HEK293 (cell line): ENCODE measurements around the gene ZNF358.

ENCODE experiments used
- CTCF ChIP-seq: fragments of 450-650 bp; formaldehyde crosslinking; IDR thresholded peaks from 2 replicates; pipeline ENCODE4 v1.5.1; 2016; ENCODE audit warnings: missing biosample characterization, missing genetic modification characterization
- ZBTB20 ChIP-seq: fragments of 450-650 bp; formaldehyde crosslinking; IDR thresholded peaks from 2 replicates; pipeline ENCODE4 v1.5.1; 2016; ENCODE audit warnings: missing biosample characterization, missing genetic modification characterization
- ZNF133 ChIP-seq: fragments of 450-650 bp; formaldehyde crosslinking; IDR thresholded peaks from 2 replicates; pipeline ENCODE4 v1.5.1; 2016; ENCODE audit warnings: missing biosample characterization, missing genetic modification characterization
- ZNF24 ChIP-seq: fragments of 450-650 bp; formaldehyde crosslinking; IDR thresholded peaks from 2 replicates; pipeline ENCODE4 v1.5.1; 2016; ENCODE audit warnings: missing biosample characterization, missing genetic modification characterization
- ZNF426 ChIP-seq: fragments of 450-650 bp; formaldehyde crosslinking; IDR thresholded peaks from 2 replicates; pipeline ENCODE4 v1.5.1; 2017; ENCODE audit warnings: missing biosample characterization, missing genetic modification characterization, mild to moderate bottlenecking, inconsistent platforms, moderate library complexity
- ZNF510 ChIP-seq: fragments of 450-650 bp; formaldehyde crosslinking; IDR thresholded peaks from 2 replicates; pipeline ENCODE4 v1.5.1; 2018; ENCODE audit warnings: mild to moderate bottlenecking, missing genetic modification characterization, missing biosample characterization; ENCODE audit not compliant: insufficient replicate concordance
- ZNF544 ChIP-seq: fragments of 450-650 bp; formaldehyde crosslinking; IDR thresholded peaks from 2 replicates; pipeline ENCODE4 v1.5.0; 2017; ENCODE audit warnings: missing biosample characterization, missing genetic modification characterization
- ZNF747 ChIP-seq: fragments of 450-650 bp; formaldehyde crosslinking; IDR thresholded peaks from 2 replicates; pipeline ENCODE4 v1.5.1; 2016; ENCODE audit warnings: missing biosample characterization, missing genetic modification characterization
- TF ChIP-seq, protein P1 (sequence below): fragments of 450-650 bp; formaldehyde crosslinking; conservative IDR thresholded peaks from 2 replicates; pipeline ENCODE4 v1.5.1; 2016; ENCODE audit warnings: low read depth, missing biosample characterization, missing genetic modification characterization

DNA sequence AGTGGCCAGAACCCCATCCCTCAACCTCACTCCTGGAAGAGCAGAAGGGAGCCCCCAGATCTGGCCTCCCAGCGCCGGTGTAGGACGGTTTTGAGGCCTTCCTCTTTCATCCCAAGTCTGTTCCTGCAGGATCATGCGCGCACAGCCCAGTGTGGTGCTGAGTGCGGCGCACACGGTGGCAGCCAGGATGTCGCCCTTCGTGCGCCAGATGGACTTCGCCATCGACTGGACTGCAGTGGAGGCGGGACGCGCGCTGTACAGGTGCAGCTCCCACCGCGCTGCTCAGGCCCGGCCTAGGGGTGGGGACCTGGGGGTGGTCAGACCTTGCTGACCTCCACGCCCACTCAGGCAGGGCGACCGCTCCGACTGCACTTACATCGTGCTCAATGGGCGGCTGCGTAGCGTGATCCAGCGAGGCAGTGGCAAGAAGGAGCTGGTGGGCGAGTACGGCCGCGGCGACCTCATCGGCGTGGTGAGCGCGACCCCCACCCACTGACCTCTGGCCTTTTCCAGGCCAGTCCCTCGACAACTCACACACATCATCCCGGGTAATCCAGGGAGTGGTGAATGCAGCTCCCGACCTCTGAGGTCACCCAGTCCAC, 34.4 kb downstream of the ZNF358 start:
- TF ChIP-seq CTCF (tag by site-specific recombination) (no peak), ZNF133 (tag by site-specific recombination) (no peak), ZNF510 (tag by site-specific recombination) (no peak), ZNF544 (no peak), ZBTB20 (tag by site-specific recombination) (no peak), ZNF24 (tag by site-specific recombination) (no peak), ZNF426 (tag by site-specific recombination) (no peak), ZNF747 (tag by site-specific recombination) (no peak)
- TF ChIP-seq, protein P1, sequence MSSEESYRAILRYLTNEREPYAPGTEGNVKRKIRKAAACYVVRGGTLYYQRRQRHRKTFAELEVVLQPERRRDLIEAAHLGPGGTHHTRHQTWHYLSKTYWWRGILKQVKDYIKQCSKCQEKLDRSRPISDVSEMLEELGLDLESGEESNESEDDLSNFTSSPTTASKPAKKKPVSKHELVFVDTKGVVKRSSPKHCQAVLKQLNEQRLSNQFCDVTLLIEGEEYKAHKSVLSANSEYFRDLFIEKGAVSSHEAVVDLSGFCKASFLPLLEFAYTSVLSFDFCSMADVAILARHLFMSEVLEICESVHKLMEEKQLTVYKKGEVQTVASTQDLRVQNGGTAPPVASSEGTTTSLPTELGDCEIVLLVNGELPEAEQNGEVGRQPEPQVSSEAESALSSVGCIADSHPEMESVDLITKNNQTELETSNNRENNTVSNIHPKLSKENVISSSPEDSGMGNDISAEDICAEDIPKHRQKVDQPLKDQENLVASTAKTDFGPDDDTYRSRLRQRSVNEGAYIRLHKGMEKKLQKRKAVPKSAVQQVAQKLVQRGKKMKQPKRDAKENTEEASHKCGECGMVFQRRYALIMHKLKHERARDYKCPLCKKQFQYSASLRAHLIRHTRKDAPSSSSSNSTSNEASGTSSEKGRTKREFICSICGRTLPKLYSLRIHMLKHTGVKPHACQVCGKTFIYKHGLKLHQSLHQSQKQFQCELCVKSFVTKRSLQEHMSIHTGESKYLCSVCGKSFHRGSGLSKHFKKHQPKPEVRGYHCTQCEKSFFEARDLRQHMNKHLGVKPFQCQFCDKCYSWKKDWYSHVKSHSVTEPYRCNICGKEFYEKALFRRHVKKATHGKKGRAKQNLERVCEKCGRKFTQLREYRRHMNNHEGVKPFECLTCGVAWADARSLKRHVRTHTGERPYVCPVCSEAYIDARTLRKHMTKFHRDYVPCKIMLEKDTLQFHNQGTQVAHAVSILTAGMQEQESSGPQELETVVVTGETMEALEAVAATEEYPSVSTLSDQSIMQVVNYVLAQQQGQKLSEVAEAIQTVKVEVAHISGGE (tag by site-specific recombination) = no peak
